MG63 (cell line): Measurements from ENCODE around the gene CLCF1. TPM values are rescaled to one million over a fixed set of nuclear protein-coding genes. Genes with fewer than 3 reads are reported as not detected.

ENCODE experiments used
- DNase-seq: peaks from one replicate; pipeline ENCODE4 v3.0.0-alpha.2; 2020
- H3K27me3 ChIP-seq: fragments of 250-450 bp; sonication (Bioruptor Pico); 2 replicates; pipeline ENCODE4 v1.5.1; 2020; ENCODE audit warnings: mild to moderate bottlenecking, moderate library complexity
- H3K36me3 ChIP-seq: fragments of 250-450 bp; sonication (Bioruptor Pico); 2 replicates; pipeline ENCODE4 v1.5.1; 2020; ENCODE audit warnings: mild to moderate bottlenecking, moderate library complexity
- H3K4me3 ChIP-seq: fragments of 250-450 bp; sonication (Bioruptor Pico); 2 replicates; pipeline ENCODE4 v1.5.1; 2020; ENCODE audit warnings: mild to moderate bottlenecking, moderate library complexity
- H3K9me3 ChIP-seq: fragments of 250-450 bp; sonication (Bioruptor Pico); 2 replicates; pipeline ENCODE4 v1.5.1; 2020; ENCODE audit warnings: mild to moderate bottlenecking, moderate library complexity
- total RNA-seq: library from RNA; depleted of rRNA; stranded (reverse); fragments of >200 nt; shearing (Covaris generic); gene quantifications from 2 replicates; pipeline ENCODE4 v1.2.3, GENCODE V29; 2014; ENCODE audit warnings: low replicate concordance

Gene CLCF1
- total RNA-seq, 1 experiment from 2014 or later = 6.4 TPM

GRCh38 chr11:67371911-67372320, 1.5 kb downstream of the CLCF1 start:
- Histone ChIP-seq H3K27me3 (no peaks in the 10 kb centered on the region), H3K36me3 (peaks cover 19% of the 10 kb centered on the region), H3K9me3 (no peaks in the 10 kb centered on the region), H3K4me3 (peak overlapping the region; percentile 63)
- no peak for DNase-seq

- peak; percentile 52 for DNase-seq
- Histone ChIP-seq H3K9me3 (no peaks in the 10 kb centered on the region), H3K36me3 (peaks cover 20% of the 10 kb centered on the region), H3K4me3 (peak overlapping the region; percentile 63), H3K27me3 (no peaks in the 10 kb centered on the region)
These were observed 2.0 kb downstream of the CLCF1 start for GRCh38 chr11:67371189-67371910.

GRCh38 chr11:67370351-67371076, 2.9 kb downstream of the CLCF1 start:
- peak; percentile 84 for DNase-seq
- H3K9me3 ChIP-seq = no peaks in the 10 kb centered on the region
- H3K4me3 ChIP-seq = no peak overlapping the region
- peaks cover 27% of the 10 kb centered on the region for H3K36me3 ChIP-seq
- no peaks in the 10 kb centered on the region for H3K27me3 ChIP-seq

GRCh38 chr11:67369801-67370284, 3.6 kb downstream of the CLCF1 start:
- Histone ChIP-seq H3K36me3 (peaks cover 30% of the 10 kb centered on the region), H3K4me3 (no peak overlapping the region), H3K27me3 (no peaks in the 10 kb centered on the region), H3K9me3 (no peaks in the 10 kb centered on the region)
- peak; percentile 50 for DNase-seq

GRCh38 chr11:67369275-67369674, 4.1 kb downstream of the CLCF1 start:
- Histone ChIP-seq H3K27me3 (no peaks in the 10 kb centered on the region), H3K4me3 (no peak overlapping the region), H3K36me3 (peaks cover 34% of the 10 kb centered on the region), H3K9me3 (no peaks in the 10 kb centered on the region)
- no peak for DNase-seq

- no peak overlapping the region for H3K4me3 ChIP-seq
- peaks cover 35% of the 10 kb centered on the region for H3K36me3 ChIP-seq
- DNase-seq = no peak
- no peaks in the 10 kb centered on the region for H3K9me3 ChIP-seq
- H3K27me3 ChIP-seq = no peaks in the 10 kb centered on the region
These were observed 4.8 kb downstream of the CLCF1 start for GRCh38 chr11:67368621-67369020.

- H3K4me3 ChIP-seq = no peak overlapping the region
- no peak for DNase-seq
- H3K27me3 ChIP-seq = no peaks in the 10 kb centered on the region
- H3K9me3 ChIP-seq = no peaks in the 10 kb centered on the region
- H3K36me3 ChIP-seq = peaks cover 35% of the 10 kb centered on the region
These were observed 5.6 kb downstream of the CLCF1 start for GRCh38 chr11:67367761-67368227.

GRCh38 chr11:67366961-67367760, 6.2 kb downstream of the CLCF1 start:
- Histone ChIP-seq H3K4me3 (no peak overlapping the region), H3K9me3 (no peaks in the 10 kb centered on the region), H3K27me3 (no peaks in the 10 kb centered on the region), H3K36me3 (peaks cover 35% of the 10 kb centered on the region)
- no peak for DNase-seq

GRCh38 chr11:67366546-67366945, 6.9 kb downstream of the CLCF1 start:
- H3K27me3 ChIP-seq = no peaks in the 10 kb centered on the region
- peaks cover 31% of the 10 kb centered on the region for H3K36me3 ChIP-seq
- H3K9me3 ChIP-seq = no peaks in the 10 kb centered on the region
- DNase-seq = no peak
- H3K4me3 ChIP-seq = no peak overlapping the region

GRCh38 chr11:67365736-67366444, 7.5 kb downstream of the CLCF1 start:
- peaks cover 27% of the 10 kb centered on the region for H3K36me3 ChIP-seq
- DNase-seq = no peak
- H3K9me3 ChIP-seq = no peaks in the 10 kb centered on the region
- H3K4me3 ChIP-seq = no peak overlapping the region
- H3K27me3 ChIP-seq = no peaks in the 10 kb centered on the region

- Histone ChIP-seq H3K9me3 (no peaks in the 10 kb centered on the region), H3K36me3 (peaks cover 27% of the 10 kb centered on the region), H3K4me3 (no peak overlapping the region), H3K27me3 (no peaks in the 10 kb centered on the region)
- DNase-seq = no peak
These were observed 8.3 kb downstream of the CLCF1 start for GRCh38 chr11:67364783-67365722.

- Histone ChIP-seq H3K36me3 (peaks cover 22% of the 10 kb centered on the region), H3K4me3 (no peak overlapping the region), H3K27me3 (no peaks in the 10 kb centered on the region), H3K9me3 (no peaks in the 10 kb centered on the region)
- DNase-seq = no peak
These were observed 9.2 kb downstream of the CLCF1 start for GRCh38 chr11:67364169-67364568.

- no peaks in the 10 kb centered on the region for H3K9me3 ChIP-seq
These were observed 15.3 kb downstream of the CLCF1 start for GRCh38 chr11:67357831-67358670.

GRCh38 chr11:67356864-67357561, 16.4 kb downstream of the CLCF1 start:
- H3K36me3 ChIP-seq = no peaks in the 10 kb centered on the region; the same call in 1 of the 2 replicates
- H3K4me3 ChIP-seq = no peak overlapping the region
- no peaks in the 10 kb centered on the region for H3K9me3 ChIP-seq
- DNase-seq = peak; percentile 73
- no peaks in the 10 kb centered on the region for H3K27me3 ChIP-seq

More at GRCh38 chr11:67357831-67358670, 15.3 kb downstream of the CLCF1 start:
- DNase-seq = no peak
- Histone ChIP-seq H3K27me3 (no peaks in the 10 kb centered on the region), H3K4me3 (no peak overlapping the region), H3K36me3 (no peaks in the 10 kb centered on the region; the same call in 1 of the 2 replicates)
